GM19099 (cell line): ENCODE measurements around the gene LPIN1.

ENCODE experiments used
- POLR2A ChIP-seq: IDR thresholded peaks from 3 replicates; pipeline ENCODE4 v1.6.1; 2011; ENCODE audit warnings: low read depth; ENCODE audit not compliant: insufficient read length; ENCODE audit errors: extremely low read depth

Gene LPIN1

DNA sequence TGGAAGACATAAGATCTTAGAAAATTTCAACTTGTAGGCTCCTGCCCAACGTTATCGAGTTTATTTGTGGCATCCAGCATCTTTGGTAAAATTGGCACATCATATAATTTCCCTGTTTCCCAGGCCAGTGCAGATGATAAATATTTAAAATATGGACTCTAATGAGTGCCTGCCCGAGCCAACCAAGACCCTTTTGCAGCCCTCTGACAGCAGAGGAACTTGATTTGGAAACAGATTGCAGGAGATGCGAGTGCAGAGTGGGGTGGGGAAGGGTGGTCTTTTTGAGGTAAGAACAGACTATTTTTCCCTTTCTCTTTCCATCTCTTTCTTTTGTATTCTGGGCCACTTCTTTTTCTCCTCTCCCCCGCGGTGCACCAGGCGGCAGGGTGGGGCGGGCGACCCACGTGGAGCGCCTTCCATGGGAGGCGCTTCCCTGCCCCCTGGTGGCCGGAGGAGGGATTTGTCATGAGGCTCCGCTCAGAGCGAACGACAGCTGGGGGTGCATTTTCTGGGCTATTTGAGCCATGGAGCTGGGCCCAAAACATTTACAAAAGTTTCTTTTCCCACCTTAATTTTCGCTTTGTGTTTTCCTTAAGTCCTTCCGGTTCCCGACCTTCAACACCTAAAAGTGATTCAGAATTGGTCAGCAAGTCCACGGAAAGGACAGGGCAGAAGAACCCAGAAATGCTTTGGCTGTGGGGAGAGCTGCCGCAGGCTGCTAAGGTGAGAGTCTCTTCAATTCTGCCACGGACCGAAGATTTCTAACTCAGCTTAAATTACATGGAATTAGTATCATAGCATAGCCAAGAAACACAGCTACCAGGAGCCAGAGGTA, 32.7 kb downstream of the LPIN1 start:
- no peak for TF ChIP-seq POLR2A

DNA sequence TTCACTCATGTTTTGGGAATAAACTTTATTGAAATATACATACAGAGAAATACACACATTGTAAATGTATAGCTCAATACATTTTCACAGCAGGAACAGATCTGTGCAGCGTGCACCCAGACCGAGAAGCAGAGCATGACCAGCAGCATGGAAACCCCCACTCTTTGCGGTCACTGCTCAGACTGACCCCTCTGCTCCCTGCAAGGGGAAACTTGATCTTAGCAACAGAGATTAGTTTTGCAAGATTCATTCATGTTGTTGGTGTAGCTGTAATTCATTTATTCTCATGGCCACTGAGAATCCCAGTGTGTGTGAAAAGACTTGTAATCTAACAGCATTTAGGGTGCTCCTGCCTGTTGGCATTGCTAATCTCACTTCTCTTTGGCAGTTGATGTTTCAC, 35.2 kb downstream of the LPIN1 start:
- TF ChIP-seq POLR2A: no peak

DNA sequence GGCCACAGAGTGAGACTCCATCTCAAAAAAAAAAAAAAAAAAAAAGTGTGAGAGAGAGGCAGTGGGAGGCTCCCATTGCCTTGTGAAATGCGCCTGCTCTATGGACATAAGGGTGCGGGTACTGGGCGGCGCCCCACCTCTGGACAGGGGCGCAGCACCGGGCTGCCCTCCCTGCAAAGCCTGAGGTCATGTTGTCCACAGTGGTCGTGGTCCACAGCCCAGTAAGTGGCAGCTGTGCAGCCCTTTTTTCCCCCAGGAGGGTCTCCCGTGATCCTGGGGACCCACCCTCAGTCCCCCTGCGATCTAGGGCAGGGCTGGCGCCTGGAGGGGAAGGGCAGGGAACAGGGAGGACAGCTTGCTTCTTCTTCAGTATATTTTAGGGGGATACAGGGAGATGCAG, 37.8 kb downstream of the LPIN1 start:
- TF ChIP-seq POLR2A: no peak

DNA sequence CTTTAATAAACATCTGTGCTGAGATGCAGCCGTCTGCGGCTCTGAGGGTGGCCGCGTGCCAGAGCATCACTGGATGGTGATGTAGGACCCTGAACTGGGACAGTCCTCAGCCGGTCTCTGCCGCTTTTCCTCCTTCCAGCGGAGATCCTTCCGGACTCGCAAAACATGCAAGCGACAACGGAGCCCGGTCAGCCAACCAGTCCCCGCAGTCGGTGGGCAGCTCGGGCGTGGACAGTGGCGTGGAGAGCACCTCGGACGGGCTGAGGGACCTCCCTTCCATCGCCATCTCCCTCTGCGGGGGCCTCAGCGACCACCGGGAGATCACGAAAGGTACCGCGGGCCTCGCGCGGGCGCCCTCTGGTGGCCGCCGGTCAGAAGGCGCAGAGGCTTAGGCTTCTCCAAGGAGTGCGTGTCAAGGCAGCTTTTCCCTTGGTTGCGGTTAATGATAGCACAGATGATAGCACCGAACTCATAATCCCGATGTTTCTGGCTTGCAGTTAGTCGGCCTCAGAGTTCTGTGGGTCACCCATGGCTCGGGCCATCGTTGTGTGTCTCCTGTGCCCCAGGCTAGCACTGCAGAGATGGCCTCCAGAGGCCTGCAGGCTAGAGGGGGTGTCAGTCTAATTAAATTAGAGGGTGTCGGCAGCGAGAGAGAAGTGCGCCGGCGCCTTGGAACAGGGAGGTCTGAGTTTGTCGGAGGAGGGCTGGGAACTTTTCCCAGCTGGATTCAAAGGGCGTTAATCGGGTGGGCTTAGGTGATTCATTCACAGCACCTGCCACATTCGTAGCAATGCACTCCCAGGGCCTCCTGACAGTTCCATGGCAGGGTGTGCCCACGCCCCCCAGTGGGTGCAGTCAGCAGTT, 38.5 kb downstream of the LPIN1 start:
- no peak for TF ChIP-seq POLR2A

DNA sequence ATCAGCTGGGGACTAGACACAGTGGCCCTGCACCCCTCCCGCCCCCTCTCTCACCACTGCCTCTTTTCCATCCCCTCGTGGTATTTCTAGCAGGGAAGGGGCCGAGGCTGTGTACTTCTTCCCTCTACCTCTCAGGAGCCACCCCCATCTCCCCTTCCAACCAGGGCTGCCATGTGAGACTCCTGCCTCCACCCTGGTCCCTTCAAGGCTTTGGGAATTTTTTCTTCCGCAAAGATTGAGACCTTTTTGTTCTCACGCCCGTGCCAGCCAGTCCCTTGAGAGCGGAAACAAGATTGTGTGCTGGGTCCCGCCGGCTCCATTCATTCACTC, 39.1 kb downstream of the LPIN1 start:
- TF ChIP-seq POLR2A: no peak

DNA sequence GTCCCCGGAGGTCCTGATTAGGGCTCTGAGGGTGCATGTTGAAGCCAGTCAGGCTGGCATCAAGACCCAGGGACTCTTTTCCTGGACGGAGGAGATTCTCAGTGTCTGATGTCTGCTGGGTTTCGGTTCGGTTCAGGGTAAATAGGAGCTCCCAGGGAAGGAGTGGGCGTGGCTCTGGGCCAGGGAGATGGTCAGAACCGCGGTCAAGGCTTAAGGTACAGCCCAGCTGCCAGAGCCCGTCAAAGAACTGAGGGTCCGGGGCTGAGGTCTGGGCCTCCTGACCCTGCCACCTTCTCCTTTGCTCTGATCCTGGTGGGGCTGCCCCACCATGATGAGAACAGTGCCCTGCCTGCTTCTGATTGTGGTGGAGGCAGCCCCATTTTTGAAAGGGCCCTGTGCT, 39.8 kb downstream of the LPIN1 start:
- no peak for TF ChIP-seq POLR2A

DNA sequence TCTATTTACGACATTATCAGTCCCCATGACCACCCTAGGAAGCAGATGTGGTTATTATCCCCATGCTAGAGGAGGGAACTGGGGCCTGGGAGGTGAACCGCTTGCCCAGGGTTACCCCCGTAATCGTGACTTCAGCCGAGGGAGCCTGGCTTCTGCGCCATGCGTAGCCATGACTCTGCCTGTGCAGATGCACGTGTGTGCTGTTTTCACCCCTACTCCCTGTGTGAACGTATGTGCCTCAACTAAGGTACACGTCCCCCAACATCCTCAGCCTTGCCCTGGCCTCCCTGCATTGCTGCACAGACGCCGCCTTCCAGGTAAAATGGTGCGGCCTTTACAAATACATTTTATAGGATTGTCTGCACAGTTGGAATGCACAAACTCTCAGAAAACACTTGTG, 40.2 kb downstream of the LPIN1 start:
- TF ChIP-seq POLR2A: no peak

DNA sequence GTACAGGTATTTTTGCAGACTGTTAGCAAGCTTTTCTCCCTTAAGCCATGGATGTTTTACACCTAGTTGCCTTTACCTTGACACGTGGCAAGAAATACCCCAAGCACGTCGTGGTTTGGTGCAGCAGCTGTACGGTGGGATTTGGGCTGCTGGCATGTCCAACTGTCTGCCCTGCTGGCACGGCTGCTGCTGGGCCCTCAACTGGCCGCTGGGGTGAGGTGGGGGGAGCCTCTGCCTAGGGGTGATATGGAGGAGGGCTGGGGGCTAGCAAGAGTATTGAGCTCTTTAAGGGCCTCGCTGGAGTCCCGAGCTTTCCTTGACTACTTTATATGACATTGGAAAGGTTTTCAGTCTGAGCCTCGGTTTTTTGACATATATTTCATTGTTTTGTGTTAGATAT, 41.6 kb downstream of the LPIN1 start:
- TF ChIP-seq POLR2A: no peak

DNA sequence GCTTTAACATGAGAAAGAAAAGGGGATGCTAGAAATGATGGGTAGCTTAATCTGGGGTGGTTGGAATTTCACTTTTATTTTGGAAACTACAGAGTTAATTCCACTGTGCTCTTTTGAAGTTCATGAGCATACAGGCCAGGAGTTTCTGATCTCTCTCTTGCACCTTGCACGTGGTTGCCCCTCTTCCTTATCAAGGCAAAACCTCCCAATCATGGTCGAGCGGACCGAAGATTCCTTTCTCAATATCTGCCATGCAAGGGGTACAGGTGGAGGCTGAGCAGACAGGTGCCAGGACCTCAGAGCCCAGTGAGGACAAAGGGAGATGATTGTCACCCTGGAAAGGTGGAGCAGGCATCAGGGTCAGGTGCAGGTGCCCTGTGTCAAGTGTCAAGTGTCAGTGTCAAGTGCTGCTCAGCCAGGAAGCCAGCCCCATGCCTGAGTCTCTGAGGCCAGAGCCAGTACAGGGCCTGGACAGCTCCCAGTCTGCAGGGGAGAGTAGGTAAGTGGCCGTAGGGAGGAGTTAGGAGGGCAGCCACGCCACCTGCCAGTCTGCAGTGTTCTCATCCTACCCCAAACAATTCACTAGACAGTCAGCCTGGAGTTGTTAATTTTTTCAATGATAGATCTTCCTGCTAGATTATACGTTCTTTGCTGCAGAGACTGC, 42.2 kb downstream of the LPIN1 start:
- no peak for TF ChIP-seq POLR2A

DNA sequence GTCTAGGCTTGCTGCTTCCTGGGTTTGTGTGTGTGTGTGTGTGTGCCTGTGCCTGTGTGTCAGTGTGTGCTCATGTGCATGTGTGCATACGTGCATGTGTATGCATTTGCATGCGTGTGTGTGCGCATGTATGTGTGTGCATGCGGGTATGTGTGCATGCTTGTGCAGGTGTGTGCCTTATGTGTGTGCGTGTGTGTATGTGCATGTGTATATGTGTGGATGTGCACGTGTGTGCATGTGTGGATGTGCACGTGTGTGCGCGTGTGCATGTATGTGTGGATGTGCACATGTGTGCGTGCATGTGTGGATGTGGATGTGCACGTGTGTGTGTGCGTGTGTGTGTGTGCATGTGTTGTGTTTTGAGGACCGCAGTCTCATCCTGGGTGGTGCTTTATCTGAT, 42.8 kb downstream of the LPIN1 start:
- TF ChIP-seq POLR2A: no peak

DNA sequence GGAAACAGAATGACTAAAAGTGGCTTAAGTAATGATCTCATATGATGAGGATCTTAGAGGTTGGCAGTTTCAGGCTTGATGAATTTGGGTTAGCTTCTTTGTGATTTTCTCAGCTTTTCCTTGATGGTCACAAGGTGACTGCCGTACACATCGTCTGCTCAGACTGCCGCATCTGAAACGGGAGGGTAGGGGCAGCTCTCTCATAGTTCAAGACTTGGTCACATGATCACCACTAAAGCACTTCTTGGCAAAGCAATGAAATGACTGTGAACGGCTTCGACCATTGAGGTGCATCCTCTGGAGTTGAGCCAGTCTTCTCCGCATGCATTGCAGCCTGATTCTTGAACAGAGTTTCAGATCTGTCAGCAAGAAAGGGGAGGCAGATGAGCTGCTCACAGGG, 43.8 kb downstream of the LPIN1 start:
- TF ChIP-seq POLR2A: no peak

DNA sequence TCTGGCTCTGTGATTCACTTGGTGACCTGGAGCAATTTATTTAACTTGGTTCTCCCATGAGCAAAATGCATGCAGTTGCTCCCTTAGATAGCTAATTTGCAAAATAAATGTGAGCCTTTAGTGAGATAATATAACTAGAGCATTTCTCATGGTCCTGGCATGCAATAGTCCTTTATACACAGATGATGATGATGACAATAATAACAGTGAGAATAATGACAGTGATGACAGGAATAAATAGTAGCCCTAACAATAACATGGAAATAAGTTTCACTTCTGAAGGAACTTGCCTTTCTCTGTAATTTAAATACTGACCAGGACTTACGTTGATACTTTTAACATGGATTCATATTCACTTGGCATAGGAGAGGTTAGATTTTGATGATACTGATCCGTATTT, 49.2 kb downstream of the LPIN1 start:
- no peak for TF ChIP-seq POLR2A

DNA sequence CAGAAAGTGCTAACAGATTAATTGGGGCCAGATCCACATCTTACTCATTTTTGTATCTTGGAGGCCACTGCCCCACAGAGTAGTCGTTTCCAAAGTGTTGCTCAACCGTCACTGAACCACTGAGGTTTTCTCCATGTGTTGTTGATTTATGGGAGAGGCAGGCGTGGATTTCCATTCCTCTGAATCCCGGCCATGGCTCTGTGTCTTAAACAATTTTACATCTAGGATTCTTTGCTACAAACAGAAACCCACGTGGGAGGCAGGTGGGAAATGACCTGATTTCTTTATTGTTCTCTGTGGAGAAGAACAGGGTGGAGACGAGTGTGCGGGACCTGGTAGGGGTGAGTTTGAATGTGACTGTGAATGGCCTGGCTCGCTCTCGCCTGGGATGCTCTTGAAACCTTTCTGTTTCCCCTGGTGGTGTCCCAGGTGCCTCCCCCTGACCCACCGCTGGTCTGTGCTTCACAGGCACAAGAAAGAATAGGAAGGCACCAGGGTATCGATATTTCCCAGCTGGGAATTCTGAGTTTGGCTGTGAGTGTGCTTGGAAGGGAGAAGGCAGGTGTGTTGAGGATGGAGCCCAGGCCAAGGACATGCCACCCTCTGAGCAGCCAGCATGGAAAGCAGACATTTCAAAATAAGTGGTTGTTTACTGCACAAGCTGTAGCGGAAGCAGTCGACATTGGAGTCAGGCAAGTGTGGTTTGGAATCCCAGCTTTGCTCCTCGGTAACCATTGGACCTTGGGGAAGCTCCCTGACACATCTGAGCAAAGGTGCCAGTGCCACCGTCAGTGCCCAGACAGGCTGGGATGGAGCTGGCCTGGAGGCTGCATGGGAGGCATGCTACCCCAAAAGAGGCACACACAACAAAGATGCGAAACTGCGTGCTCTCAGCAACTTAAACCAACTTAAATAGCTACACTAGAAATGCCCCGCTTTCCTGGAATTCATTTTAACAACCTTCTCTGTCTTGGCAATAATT, 50.0 kb downstream of the LPIN1 start:
- no peak for TF ChIP-seq POLR2A

DNA sequence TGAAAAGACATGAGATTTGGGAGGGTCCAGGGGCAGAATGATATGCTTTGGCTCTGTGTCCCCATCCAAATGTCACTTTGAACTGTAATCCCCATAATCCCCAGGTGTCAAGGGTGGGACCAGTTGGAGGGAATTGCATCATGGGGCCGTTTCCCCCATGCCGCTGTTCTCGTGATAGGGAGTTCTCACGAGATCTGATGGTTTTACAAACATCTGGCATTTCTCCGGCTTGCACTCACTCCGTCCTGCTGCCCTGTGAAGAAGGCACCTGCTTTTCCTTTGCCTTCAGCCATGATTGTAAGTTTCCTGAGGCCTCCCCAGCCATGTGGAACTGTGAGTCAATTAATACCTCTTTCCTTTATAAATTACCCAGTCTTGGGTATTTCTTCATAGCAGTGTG, 51.4 kb downstream of the LPIN1 start:
- no peak for TF ChIP-seq POLR2A
